HG02840 (cell line): ENCODE results near the gene PI16.

ENCODE experiments used
- ATAC-seq: cut with Tn5 transposase; IDR thresholded peaks from one replicate; pipeline ENCODE4 v1.9.1; 2021; ENCODE audit warnings: mild to moderate bottlenecking, moderate library complexity, moderate number of reproducible peaks; ENCODE audit not compliant: unreplicated experiment, low FRiP score

The PI16 gene, protein sequence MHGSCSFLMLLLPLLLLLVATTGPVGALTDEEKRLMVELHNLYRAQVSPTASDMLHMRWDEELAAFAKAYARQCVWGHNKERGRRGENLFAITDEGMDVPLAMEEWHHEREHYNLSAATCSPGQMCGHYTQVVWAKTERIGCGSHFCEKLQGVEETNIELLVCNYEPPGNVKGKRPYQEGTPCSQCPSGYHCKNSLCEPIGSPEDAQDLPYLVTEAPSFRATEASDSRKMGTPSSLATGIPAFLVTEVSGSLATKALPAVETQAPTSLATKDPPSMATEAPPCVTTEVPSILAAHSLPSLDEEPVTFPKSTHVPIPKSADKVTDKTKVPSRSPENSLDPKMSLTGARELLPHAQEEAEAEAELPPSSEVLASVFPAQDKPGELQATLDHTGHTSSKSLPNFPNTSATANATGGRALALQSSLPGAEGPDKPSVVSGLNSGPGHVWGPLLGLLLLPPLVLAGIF

DNA sequence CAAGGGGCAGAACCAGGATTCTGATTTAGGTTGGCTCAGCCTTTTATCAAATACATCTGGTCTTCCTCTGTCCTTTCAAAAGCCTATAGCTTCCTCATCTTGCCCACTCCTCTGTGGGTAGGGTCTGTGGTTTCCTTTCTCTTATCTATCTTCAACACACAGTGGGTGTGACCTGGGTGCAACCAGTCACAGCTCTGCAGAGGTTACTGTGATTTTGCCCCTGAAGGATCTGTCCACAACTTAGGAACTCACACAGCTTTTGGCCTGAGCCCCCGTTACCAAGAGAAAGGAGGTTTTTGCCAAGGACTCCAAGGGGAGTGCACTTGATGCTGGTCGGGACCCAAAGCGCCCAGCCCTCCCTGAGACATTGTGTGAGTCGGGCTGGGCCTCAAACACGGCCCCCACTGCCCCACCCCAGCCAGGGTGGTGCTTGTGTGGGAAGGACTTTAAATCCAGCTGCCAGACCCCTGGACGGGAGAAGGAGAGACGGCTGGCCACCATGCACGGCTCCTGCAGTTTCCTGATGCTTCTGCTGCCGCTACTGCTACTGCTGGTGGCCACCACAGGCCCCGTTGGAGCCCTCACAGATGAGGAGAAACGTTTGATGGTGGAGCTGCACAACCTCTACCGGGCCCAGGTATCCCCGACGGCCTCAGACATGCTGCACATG lies at the start of gene PI16:
PI16 (plus strand) TSS at position 477 of the 670 bp plus-strand sequence; CDS start at position 500, 23 bp downstream.
- ATAC-seq = no peak

DNA sequence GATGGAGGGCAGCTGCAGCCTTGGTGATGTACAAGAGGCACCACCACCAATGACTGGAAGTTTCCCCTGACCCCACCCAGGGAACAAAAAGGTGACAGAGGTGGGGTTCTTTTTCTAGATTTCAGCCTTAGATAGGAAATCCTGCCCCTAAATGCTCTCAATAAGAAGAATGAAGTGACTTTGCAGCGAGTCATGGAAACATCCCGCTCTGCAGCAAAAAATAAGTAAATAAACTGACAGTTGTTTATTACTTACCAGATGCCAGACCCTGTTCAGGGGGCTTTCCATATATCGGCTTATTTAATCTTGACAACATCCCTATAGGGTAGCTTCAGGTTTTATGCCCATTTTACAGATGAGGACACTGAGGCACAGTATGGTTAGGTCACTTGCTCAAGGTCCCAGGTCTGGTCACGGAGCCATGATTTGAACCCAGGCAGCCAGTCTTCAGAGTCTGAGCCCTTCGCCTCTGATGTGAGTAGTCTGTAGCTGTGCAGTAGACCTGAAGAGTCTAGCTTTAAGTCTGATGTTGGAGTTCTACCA lies 49.6 kb upstream of the PI16 start:
- no peak for ATAC-seq

DNA sequence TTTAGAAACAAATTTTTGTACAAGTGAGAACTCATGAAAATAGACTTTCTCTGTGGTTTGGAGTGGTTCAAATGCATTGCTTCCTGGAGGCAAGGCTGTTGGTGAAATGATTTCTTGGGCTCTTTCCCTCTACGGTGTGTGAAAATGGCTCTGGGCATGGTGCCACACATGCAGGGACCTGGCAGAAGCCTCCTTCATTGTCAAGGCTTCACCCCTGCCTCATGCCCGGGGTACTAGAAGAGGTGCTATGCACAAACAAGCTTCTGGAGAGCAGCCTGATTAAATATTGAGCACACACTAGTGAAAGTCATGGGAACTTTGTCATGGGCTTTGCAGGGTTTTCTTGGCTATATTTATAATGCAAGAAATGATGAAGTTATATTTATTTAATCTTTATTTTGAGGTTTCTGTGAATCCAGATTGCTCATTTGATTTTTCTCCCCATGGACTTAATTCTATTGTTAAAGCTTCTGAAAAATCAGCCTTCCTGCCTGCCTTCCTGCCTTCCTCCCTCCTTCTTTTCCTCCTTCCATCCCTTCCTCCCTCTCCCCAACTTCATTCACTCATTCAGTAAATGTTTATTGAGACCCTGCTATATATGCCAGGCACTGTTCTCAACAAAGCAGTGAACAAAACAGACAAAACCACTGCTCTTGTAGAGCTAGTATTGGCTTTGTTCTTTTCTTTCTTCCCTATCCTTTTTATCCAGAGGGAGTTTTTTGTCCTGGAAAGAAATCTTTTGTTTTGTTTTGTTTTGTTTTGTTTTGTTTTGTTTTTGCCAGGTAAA lies 47.8 kb upstream of the PI16 start:
- no peak for ATAC-seq

DNA sequence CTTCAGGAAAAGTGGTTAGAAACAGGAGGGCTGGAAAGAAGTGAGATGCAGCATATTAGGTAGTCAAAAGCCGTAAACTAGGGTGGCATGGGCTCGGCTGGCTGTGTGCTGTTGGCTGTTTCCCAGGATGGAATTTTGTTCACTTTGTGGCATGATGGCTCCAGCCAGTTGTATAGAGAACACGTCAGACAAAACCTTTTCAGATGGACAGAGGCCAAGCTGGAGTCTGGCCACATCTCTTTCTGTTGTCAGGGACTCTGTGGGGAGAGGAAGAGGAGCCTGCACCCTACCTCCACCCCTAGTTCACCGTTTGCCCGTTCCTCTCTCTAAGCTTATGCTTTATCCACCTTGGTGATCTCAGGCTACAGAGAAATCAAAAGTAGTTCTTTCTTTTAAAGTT lies 46.8 kb upstream of the PI16 start:
- ATAC-seq = no peak

DNA sequence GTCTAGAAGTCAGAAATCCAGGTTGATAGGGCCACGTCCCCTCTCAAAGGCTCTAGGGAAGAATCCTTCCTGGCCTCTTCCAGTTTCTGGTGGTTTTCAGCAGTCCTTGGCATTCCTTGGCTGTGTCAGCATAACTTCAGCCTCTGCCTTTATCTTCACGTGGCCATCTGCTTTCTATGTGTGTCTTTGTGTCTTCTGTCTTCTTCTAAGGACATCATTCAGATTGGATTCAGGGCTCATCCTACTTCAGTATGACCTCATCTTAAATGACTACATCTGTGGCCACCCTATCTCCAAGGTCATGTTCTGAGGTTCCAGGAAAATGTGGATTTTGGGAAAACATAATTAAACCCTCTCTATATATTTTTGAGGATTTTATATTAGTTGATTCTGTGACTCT lies 45.8 kb upstream of the PI16 start:
- ATAC-seq = no peak

DNA sequence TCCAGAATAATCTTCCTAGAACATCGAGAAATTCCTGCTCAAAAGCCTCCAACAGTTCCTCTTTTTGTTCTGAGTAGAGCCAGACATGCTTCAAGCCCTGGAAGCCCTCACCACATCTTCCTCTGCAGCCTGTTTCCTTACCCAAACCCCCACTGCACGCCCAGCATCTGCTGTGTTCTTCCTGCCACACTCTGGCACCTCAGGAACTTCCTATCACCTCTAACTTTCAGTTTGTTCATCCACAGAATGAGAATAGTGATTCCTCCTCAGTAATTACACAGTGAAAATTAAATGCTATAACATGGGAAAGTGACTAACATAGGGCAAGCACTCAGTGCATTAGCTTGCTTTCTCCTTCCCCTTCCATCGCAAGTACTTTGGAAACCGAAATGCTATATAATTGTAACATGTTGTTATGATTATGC lies 42.5 kb upstream of the PI16 start:
- ATAC-seq = no peak

DNA sequence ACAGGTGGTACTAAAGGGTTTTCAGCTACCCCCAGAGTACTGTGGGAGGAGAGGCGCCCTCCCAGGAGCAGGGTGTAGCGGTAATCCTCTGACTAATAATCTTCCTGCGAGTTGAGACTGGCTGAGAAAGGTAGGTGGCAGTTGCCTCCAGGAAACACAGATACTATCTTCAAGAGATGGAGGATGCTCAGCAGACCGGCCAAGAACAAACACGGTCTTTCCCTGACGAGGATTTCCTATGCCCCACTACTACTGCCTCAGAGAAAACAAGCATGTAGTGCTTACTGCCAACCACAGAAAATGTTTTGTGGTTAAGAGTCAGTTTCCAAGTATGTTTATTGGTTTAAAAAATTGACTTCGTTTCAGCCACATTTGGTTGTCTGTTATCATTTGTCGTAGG lies 42.0 kb upstream of the PI16 start:
- peak; percentile 77 for ATAC-seq

DNA sequence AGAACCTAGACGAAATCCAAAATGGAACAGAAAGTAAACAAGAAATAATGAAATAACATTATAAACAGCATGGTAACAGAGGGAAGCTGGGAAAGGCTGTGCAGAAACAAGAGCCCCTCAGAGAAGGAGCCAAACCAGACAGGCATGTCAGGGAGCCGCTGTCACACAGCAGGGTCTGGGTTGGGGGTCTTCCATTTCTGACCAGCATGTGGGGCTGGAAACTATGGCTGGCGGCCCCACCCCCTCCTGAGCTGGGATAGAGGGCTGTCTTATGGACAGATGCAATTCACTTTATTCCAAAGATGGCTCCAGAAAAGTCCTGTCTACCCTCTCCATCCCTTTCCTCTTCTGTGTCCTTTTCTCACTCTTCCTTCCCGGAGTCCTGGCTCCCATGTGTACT lies 41.5 kb upstream of the PI16 start:
- ATAC-seq = no peak

DNA sequence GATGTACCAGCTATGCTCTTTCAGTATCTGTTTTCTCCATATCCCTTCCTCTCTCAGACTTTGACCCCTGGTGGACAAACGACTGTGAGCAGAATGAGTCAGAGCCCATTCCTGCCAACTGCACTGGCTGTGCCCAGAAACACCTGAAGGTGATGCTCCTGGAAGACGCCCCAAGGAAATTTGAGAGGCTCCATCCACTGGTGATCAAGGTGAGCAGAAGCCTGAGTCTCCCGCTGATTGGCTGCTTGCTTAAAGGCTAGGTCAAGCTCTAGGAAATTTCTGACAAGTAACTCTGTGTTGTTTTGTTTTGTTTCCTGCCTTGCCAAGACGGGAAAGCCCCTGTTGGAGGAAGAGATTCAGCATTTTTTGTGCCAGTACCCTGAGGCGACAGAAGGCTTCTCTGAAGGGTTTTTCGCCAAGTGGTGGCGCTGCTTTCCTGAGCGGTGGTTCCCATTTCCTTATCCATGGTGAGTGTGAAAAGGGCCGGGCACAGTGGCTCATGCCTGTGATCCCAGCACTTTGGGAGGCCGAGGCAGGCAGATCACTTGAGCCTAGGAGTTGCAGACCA lies 40.2 kb upstream of the PI16 start:
- ATAC-seq = no peak

DNA sequence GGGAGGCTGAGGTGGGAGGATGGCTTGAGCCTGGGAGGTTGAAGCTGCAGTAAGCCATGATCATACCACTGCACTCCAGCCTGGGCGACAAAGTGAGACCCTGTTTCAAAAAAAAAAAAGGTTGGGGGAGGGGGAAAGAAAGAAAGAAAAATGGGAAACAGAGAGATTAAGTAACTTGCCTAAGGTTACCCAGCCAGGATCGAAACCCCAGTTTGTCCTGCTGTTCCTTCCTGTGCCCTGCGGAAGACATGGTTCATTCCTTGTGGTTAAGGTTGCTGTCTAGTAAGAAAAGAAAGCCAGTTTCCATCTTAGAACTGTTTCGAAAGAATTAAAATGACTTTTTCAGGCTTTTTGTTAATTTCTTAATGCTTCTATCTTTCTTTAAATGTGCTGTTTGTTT lies 38.9 kb upstream of the PI16 start:
- ATAC-seq = no peak

DNA sequence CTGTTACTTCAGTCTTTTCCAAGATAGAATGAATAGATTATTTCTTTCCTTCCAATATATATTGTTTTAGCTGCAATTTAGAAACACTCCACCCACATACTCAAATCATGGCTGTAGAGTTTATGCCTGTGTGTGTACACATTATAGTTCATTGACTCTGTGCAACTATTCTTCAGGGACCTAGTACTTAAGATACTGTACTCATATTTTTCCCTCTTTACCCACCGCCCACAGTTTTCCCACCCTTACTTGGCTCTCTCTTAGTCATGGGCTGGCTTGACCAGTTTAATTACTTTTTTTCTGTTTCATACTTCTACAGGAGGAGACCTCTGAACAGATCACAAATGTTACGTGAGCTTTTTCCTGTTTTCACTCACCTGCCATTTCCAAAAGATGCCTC lies 38.4 kb upstream of the PI16 start:
- ATAC-seq = no peak

DNA sequence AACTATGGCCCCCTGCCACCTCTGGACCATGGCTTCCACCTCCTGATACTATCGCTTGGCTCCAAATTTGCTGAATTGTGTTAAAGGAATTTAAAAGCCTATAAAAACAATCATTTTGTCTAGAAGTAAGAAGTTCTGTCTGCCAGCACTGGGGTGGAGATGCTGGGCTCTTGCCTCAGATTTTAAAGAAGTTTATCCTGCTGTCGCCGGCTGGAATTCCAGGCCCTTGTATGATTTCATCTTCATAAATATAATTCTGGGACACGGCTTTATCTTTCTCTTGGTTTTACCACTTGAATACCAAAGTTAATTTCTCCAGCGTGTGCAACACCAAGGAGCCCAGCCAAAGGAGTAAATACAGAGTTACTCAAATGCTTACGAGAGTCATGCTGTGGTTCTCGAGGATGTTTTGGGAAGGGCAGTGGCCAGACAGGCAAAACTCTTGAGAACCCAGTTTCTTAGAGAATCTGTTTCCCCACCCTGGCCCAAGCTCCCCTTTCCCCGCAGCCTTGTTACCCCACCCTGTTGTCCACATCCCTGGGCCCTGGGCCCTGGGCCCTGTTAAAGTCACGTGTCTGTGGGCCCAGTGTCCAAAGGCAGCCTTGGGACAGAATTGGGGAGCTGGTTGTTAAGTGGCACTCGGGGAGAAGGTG lies 36.9 kb upstream of the PI16 start:
- no peak for ATAC-seq

DNA sequence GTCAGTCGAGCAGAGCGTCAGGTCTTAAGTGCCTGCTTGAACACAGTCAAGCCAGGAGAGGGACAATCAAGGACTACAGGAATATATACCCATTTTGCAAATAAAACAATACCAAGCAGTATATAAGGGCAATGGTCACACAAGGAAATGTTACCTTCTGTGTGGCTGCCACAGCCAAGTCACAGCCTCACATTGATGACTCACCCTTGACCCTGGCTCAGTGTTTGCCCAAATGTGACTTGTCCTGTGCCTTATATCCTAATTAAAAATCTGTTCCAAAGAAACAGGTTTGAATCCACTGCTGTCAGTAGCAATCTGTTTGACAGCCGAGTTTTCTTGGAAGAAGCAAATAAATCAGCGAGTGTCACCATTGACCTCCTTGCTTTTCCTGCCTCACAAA lies 34.5 kb upstream of the PI16 start:
- no peak for ATAC-seq

DNA sequence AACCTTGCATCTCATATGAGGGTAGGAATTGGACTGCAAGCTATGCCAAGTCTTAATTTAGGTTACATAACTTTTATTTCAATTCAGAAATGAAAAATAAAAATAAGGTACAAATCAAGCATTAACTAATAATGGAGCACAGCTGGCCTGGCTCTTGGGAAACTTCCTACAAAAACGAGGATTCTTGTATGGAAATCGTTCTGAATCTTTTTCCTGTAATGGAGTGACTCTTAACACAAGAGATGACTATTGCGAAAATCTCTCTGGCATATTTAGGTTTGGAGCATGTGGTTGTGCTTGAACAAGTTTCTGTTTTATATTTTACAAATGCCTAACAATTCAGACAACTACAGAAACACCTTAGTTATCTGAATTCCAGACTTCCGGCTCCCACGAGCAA lies 34.0 kb upstream of the PI16 start:
- ATAC-seq = no peak

DNA sequence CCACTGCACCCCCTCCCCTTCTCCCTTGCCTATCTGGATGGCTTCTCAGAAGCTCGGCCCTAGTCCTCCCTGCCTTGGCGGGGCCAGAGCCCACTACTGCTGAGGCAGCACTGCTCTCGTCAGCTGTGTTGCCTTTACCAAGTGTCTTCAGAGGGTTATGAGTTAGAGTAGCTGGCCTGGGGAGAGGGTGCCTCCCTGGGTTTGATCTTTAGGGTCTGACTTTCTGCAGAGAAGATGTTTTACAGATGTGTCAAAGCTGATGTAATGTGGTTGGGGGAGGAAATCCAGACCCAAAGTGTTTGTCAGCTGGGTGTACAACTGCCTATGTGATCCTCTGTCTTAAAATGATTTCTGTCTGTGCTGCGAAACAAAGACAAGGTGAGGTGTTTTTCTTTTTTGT lies 30.4 kb upstream of the PI16 start:
- ATAC-seq = no peak

DNA sequence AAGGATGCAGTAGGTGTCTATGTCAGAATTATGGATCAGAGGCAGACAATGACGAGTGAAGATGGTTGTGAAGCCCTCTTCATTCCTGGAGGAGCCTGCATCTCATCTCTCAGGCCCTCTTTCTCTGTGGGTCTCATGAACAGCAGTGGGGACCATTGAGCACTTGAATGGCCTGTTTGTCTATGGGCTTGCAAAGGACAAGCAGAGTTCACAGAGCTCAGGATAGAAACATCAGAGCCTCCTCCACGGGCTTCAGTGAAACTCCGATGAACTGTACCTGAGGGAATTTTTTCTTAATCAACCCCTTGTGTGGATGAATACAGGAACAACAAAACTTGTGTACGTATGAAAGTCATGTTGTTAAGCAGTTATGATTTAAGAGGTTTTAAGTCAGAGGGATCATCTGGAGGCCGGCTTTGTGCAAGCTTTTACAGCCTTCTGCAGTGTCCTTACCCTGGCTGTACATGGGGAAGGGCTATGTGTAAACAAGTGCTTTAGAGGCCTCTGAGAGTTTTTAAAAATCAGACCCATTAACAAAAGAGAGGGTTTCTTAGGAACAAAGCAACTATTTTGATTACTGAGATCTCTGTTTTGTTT lies 29.7 kb upstream of the PI16 start:
- no peak for ATAC-seq

DNA sequence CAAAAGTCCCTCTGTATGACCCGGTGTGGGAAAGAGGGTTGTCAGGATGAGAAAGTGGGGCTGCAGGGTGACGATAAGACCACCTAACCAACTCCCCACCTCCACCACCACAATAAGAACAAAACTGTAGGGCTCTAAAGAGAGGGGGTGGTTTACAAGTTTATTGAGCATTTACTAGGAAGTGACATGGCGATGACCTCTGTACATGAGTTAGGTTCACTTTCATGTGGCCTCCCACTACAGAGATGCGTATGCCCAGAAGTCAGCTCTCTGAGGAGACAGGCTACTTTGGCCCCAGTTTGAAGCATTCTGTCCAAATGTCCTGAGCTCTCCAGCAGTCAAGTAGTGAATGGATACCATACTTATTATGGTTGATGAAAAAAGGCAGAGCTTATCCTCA lies 28.7 kb upstream of the PI16 start:
- no peak for ATAC-seq

DNA sequence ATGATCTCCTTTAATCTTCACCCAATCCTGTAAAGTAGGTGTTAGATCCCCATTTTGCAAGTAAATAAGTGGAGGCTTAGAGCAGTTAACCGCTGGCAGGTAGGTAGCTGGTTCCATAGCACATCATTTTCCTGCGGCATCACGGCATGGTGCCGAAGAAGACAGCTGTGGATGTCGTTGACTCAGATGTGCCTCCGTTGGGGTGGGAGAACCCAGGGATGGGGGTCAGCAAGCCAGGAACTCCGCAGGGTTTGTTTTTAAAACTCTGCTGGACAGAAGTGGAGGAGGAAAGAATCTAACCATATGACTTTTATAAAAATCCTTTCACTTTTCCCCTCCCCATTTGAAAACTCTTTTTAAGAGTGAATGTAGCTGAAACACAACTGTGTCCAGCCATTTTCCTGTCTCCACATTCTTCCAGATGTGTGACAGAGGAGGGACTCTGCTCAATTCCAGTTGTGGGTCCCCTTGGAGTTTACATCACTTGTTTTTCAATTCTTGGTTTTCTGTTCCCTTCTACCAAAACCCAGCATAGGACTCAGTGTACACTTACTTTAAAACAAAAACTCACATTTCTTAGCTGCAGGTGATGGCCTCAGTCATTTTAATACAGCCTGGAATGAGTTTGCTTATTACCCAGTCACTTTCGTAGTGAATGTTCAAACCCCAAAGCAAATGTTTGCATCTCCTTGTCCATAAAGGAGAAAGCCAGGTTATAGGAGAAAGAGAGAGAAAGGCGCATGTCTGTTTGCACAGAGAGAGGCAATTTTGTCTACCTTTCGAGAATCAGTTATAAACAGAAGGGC lies 27.6 kb upstream of the PI16 start:
- no peak for ATAC-seq
